Ammon's horn (tissue), 1 donor: ENCODE data around the gene ZNF514.
"Not testable (repeated sequence)": the region's sequence is repeated elsewhere in the genome, so short reads cannot be mapped to it uniquely, and the experiment has no call there.

Experiments used
- DNase-seq: peaks from one replicate; pipeline ENCODE4 v3.0.0-alpha.2; 2016; ENCODE audit warnings: low spot score

ZNF514 gene

DNA sequence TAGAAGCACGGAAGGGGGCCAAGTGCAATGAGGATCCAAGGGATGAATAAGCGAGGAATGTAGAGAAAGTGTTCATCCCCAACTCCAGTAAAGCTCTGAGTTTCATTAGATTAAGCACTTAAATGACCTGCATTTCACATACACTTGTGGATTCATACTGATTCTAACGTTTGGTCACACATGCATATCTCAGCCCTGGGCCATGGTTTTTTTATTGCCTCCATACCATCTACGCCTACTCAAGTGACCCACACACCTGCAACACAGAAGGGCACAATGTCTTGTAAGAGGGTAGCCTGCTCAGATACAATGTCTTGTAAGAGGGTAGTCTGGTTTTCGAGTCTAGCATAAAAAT lies 37.5 kb downstream of the ZNF514 start:
- no peak for DNase-seq

DNA sequence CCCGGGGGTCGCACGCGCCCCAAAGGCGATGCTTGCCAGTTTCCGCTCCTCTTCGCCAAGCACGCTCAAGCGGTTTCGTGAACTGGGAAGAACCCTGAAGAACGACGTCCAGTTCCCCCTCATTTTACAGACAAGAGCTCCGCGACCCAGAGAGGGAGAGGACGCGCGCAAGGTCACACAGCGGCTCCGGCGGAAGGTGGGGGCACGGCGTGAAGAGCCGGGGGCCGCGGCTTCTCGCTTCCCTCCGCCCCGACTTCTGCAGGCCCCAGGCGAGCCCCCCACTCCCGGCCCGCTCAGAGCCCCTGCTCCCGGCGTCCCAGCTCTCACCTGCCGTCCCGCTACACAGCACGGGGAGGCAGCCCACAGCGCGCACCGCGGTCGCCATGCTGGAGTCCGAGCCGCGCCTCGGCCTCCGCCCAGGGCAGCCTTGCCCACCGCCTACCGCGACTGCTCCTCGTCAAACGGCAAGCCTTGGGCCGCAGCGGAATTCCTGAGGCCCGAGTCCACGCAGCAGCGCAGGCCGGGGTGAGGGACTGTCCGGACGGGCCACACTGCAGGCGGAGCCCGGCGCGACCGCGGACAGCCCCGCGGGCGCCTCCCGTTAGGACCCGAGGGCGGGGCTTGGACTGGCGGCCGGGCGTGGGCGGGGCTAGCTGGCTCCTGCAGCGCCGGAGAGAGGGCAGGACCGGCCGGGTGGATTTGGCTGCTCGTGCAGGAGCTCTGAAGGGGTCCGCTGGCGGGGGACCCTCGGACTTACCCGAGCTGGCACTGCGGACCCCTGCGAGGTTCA lies 38.0 kb downstream of the ZNF514 start, which contains the start of gene MRPS5:
Gene MRPS5 (minus strand): TSS at position 402 of the 790 bp plus-strand sequence. CDS start 17 bp downstream, at position 385.
- DNase-seq: peak; percentile 85

DNA sequence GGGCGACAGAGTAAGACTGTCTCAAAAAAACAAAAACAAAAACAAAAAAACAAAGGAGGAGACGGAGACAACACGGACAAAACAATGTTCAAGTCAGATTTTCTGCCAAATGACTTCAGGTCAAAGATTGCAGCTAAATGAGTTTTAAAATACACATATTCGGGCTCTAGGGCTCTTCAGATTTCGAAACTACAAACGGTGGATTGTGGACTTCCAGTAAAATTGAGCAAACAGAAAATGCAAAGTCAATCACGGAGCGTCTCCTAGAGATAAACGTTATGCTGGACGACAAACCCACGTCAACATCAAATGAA lies 38.6 kb downstream of the ZNF514 start:
- DNase-seq: no peak

DNA sequence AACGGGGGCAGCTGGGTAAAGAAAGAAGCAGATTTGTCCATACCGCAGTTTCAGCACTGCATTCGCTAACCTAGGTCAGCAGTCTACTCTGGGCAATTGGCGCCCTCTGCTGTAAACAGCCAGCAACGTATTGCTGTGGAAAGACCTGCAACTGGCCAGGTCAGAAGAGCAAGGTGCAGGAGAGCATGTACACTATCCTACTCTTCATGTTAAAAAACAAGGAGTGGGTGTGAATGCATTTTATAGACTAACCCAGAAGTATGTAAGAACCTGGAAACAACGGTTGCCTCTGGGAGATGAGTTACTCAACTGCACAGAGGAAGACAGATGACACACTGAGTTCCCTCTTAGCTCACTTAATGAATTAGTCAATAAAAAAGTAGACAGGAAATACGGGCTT lies 44.2 kb downstream of the ZNF514 start:
- peak; percentile 87 for DNase-seq

DNA sequence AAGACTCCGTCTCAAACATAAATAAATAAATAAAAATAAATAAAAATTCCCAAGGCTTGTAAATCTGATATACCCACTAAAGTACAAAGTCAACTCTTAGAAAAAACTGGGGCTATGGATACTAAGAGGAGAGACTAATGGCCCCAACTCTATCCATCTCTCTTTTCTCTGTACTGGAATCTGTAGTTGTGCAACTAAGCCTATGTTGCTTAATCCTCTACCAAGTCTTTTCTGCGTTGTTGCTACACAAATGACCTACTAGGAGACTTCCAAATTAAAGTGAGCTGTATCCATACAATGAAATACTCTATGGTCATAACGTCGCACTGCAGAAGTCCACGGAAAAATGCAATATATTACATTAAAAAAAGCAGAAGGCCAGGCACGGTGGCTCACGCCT lies 46.2 kb downstream of the ZNF514 start:
- DNase-seq: no peak

DNA sequence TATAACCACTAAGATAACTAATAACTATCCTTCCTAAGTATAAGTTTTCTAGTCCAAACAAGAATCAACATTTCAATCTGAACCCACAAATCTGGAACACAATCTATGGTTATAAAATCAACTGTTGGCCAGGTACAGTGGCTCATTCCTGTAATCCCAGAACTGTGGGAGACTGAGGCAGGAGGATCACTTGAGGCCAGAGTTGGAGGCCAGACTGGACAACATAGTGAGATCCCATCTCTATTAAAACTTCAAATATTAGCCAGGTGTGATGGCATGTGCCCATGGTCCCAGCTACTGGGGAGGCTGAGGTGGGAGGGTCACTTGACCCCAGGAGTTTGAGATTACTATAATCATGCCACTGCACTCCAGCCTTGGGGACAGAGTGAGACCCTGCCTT lies 49.3 kb downstream of the ZNF514 start:
- no peak for DNase-seq

DNA sequence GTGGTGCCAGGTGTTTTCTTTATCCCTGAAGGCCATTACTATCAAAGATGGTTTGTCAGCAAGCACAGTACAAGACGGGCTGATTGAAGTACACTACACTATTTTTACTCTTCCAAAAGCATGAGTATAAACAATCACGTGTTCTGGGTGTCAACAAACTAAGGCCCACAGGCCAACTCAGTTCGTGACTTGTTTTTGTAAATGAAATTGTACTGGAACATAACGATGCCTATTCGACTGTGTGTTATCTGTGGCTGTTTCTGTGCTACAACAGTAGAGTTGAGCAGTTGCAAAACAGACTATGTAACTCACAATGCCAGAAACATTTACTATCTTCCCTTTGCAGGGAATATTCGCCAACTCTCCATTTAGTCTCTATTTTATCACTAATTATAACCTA lies 50.4 kb downstream of the ZNF514 start:
- DNase-seq: no peak

DNA sequence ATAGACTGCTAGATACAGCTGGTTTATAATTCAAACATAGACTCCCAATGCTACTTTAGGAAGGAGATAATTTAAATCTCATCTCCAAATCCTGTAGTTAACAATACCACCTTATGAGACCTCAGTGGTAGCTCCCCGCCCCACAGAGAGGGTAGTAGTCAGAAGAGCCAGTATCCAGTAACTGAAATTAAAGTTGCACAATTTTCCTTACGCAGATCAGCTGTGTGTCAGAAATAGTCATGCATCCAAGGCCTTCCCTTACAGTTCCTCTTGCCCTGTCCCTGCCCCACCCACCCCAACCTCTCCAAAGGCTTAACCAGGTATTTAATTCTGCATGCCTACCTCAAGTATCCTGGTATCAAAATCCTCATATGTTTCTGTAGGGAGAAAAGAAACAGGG lies 53.6 kb downstream of the ZNF514 start:
- DNase-seq: no peak

DNA sequence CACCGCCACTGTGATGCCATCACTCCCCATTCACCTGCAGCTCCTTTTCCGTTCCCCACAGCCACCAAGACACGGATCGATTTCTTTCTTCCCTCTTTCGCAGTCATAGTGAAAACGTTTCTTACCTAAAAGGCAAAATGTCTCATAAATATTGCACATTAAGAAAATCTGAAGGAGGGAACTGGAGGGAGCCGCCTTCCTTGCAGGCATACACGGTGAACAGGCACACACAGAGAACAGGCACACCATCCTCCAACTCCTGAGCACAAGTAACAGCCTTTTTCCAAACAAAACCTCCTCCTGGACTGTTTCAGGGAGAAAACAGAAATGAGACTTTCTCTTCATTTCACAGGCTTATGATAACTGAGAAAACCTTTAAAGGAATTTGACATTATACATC lies 55.0 kb downstream of the ZNF514 start:
- DNase-seq: no peak

DNA sequence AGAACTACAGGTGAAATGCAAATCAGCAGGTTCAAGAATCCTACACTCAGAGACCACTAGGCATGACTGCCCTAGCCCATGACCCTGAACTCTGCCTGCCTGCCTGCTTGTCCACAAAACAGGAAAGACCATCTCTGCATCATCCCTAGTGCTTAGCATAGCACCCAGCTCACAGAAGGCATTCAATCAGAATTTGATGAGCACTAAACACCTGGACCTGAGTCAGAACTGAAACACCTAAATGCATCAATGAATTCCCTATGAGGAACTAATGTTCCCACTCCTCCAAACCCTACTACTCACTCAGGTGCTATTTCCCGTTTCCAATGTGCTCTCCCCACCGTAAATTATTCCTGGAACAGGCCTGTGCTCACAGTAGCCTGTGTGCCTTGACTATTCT lies 59.7 kb downstream of the ZNF514 start:
- DNase-seq: no peak

DNA sequence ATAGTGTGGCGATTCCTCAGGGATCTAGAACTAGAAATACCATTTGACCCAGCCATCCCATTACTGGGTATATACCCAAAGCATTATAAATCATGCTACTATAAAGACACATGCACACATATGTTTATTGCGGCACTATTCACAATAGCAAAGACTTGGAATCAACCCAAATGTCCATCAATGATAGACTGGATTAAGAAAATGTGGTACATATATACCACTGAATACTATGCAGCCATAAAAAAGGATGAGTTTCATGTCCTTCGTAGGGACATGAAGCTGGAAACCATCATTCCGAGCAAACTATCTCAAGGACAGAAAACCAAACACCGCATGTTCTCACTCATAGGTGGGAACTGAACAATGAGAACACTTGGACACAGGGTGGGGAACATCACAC lies 61.4 kb downstream of the ZNF514 start:
- DNase-seq: not testable (repeated sequence)
